IMR-90 (cell line): Measurements from ENCODE around the gene PITX3. TPM values are rescaled to one million over a fixed set of nuclear protein-coding genes. Genes with fewer than 3 reads are reported as not detected.

Experiments used
- ATAC-seq: fragments of 200-7000 bp; cut with Tn5 transposase; 2 replicates; pipeline ENCODE4 v1.9.1; 2020; ENCODE audit warnings: low read depth, mild to moderate bottlenecking, moderate library complexity
- BruUV-seq: library from RNA; stranded (reverse); fragments of 400-500 nt; replicated peaks from 2 replicates; lab custom pipeline; 2021; lab: Mats Ljungman, UMichigan
- CTCF ChIA-PET: fragments of 300-600 bp; formaldehyde crosslinking; extraction: SDS; loops from one replicate; lab custom pipeline; 2021; ENCODE audit warnings: antibody characterized with exemption; lab: Yijun Ruan, JAX
- POLR2A ChIA-PET: fragments of 300-600 bp; sonication (Branson Sonifier 250); formaldehyde crosslinking; loops from one replicate; lab custom pipeline; 2022; ENCODE audit warnings: antibody characterized with exemption; ENCODE audit not compliant: unreplicated experiment; lab: Charles Lee
- DNase-seq: peaks from one replicate; pipeline ENCODE4 v3.0.0; 2013
- H2AFZ ChIP-seq: replicated peaks from 2 replicates; pipeline ENCODE3; 2013; ENCODE audit warnings: low read length, mild to moderate bottlenecking; ENCODE audit not compliant: poor library complexity
- H2AK5ac ChIP-seq: 2 replicates; pipeline ENCODE4 v1.6.1; 2013; ENCODE audit warnings: low read depth, low read length, inconsistent platforms
- H2AK9ac ChIP-seq: replicated peaks from 2 replicates; pipeline ENCODE3; 2013; ENCODE audit warnings: mild to moderate bottlenecking, low read depth, low read length, moderate library complexity; ENCODE audit not compliant: poor library complexity
- H2BK120ac ChIP-seq: 2 replicates; pipeline ENCODE4 v1.6.1; 2013; ENCODE audit warnings: low read depth, low read length, inconsistent platforms
- H2BK15ac ChIP-seq: 3 replicates; pipeline ENCODE4 v1.6.1; 2013; ENCODE audit warnings: low read depth, low read length, inconsistent platforms
- H2BK20ac ChIP-seq: 2 replicates; pipeline ENCODE4 v1.6.1; 2013; ENCODE audit warnings: low read depth, mild to moderate bottlenecking, inconsistent platforms, low read length, moderate library complexity
- H2BK5ac ChIP-seq: 2 replicates; pipeline ENCODE4 v1.6.1; 2013; ENCODE audit warnings: mild to moderate bottlenecking, low read depth, low read length, inconsistent platforms; ENCODE audit not compliant: poor library complexity, severe bottlenecking
- H3K14ac ChIP-seq: replicated peaks from 2 replicates; pipeline ENCODE4 v1.6.1; 2013; ENCODE audit warnings: low read depth, low read length, inconsistent platforms
- H3K18ac ChIP-seq: 2 replicates; pipeline ENCODE4 v1.6.1; 2013; ENCODE audit warnings: low read depth, low read length, control low read depth
- H3K23ac ChIP-seq: 2 replicates; pipeline ENCODE4 v1.6.1; 2013; ENCODE audit warnings: low read depth, low read length, inconsistent platforms
- H3K27ac ChIP-seq: 2 replicates; pipeline ENCODE4 v1.5.1; 2013; ENCODE audit warnings: mild to moderate bottlenecking, control low read depth, low read length; ENCODE audit not compliant: insufficient read depth
- H3K27me3 ChIP-seq: 2 replicates; pipeline ENCODE4 v1.6.1; 2013; ENCODE audit warnings: low read length; ENCODE audit not compliant: control insufficient read depth, insufficient read depth
- H3K36me3 ChIP-seq: 2 replicates; pipeline ENCODE4 v1.6.1; 2013; ENCODE audit warnings: low read length, mixed read lengths; ENCODE audit not compliant: control insufficient read depth, insufficient read depth
- H3K4ac ChIP-seq: 2 replicates; pipeline ENCODE4 v1.6.1; 2013; ENCODE audit warnings: low read depth, low read length, inconsistent platforms
- H3K4me1 ChIP-seq: 2 replicates; pipeline ENCODE4 v1.6.1; 2013; ENCODE audit warnings: low read length, mixed read lengths; ENCODE audit not compliant: control insufficient read depth, insufficient read depth
- H3K4me2 ChIP-seq: 2 replicates; pipeline ENCODE4 v1.6.1; 2013; ENCODE audit warnings: low read depth, mild to moderate bottlenecking, control low read depth, low read length, moderate library complexity
- H3K4me3 ChIP-seq: 2 replicates; pipeline ENCODE4 v1.5.1; 2013; ENCODE audit warnings: low read depth, mild to moderate bottlenecking, control low read depth, low read length, moderate library complexity; ENCODE audit not compliant: insufficient read depth
- H3K56ac ChIP-seq: 2 replicates; pipeline ENCODE4 v1.6.1; 2013; ENCODE audit warnings: low read length, inconsistent platforms; ENCODE audit not compliant: insufficient read depth; ENCODE audit errors: extremely low read depth
- H3K79me1 ChIP-seq, 2 experiments: 2 replicates each; pipeline ENCODE4 v1.6.1; 2013; ENCODE audit warnings: low read length in 2 of 2, inconsistent platforms in 1 of 2, low read depth in 1 of 2
- H3K9ac ChIP-seq: 2 replicates; pipeline ENCODE4 v1.6.1; 2013; ENCODE audit warnings: low read depth, low read length, control low read depth
- H3K9me1 ChIP-seq: 2 replicates; pipeline ENCODE4 v1.6.1; 2013; ENCODE audit warnings: low read length, inconsistent platforms; ENCODE audit not compliant: insufficient read depth
- H3K9me3 ChIP-seq: 2 replicates; pipeline ENCODE4 v1.6.1; 2013; ENCODE audit warnings: low read length; ENCODE audit not compliant: control insufficient read depth, insufficient read depth
- H4K20me1 ChIP-seq: 2 replicates; pipeline ENCODE4 v1.6.1; 2013; ENCODE audit warnings: low read length, inconsistent platforms; ENCODE audit not compliant: insufficient read depth
- H4K5ac ChIP-seq: 2 replicates; pipeline ENCODE4 v1.6.1; 2013; ENCODE audit warnings: mild to moderate bottlenecking, low read depth, low read length, control low read depth
- H4K8ac ChIP-seq, 2 experiments: 2 replicates each; pipeline ENCODE4 v1.6.1; 2013; ENCODE audit warnings: low read depth in 2 of 2, low read length in 2 of 2, control low read depth in 1 of 2, inconsistent platforms in 1 of 2
- H4K91ac ChIP-seq: 2 replicates; pipeline ENCODE4 v1.6.1; 2013; ENCODE audit warnings: low read depth, low read length, inconsistent platforms; ENCODE audit not compliant: insufficient read depth
- BHLHE40 ChIP-seq: fragments of 150-350 bp; IDR thresholded peaks from 2 replicates; pipeline ENCODE4 v1.6.1; 2016; ENCODE audit warnings: mild to moderate bottlenecking, low read depth, low read length
- CHD1 ChIP-seq: IDR thresholded peaks from 2 replicates; pipeline ENCODE4 v1.6.1; 2012; ENCODE audit warnings: low read depth, low read length, improper control_type of control experiment
- MAFK ChIP-seq: IDR thresholded peaks from 2 replicates; pipeline ENCODE4 v1.6.1; 2012; ENCODE audit warnings: low read depth, low read length, improper control_type of control experiment
- MAZ ChIP-seq: IDR thresholded peaks from 2 replicates; pipeline ENCODE4 v1.6.1; 2012; ENCODE audit warnings: low read depth, mild to moderate bottlenecking, low read length, improper control_type of control experiment, moderate library complexity, borderline replicate concordance
- MXI1 ChIP-seq: IDR thresholded peaks from 2 replicates; pipeline ENCODE4 v1.6.1; 2012; ENCODE audit warnings: low read depth, mild to moderate bottlenecking, low read length, moderate library complexity, borderline replicate concordance
- NFE2L2 ChIP-seq: fragments of 150-350 bp; IDR thresholded peaks from 2 replicates; pipeline ENCODE4 v1.6.1; 2016; ENCODE audit warnings: low read depth, mild to moderate bottlenecking, low read length
- POLR2A ChIP-seq: IDR thresholded peaks from 2 replicates; pipeline ENCODE4 v1.6.1; 2012; ENCODE audit warnings: mild to moderate bottlenecking, low read depth, low read length
- RAD21 ChIP-seq: IDR thresholded peaks from 2 replicates; pipeline ENCODE4 v1.6.1; 2012; ENCODE audit warnings: low read length, improper control_type of control experiment
- RFX5 ChIP-seq: IDR thresholded peaks from 2 replicates; pipeline ENCODE4 v1.8.0; 2012; ENCODE audit warnings: low read depth, mild to moderate bottlenecking, low read length, moderate library complexity
- WGBS, 2 experiments: methylation state at CpG; one replicate each; pipeline versions ENCODE4 v1.1.5 to v1.1.7; 2013; ENCODE audit warnings: missing lambda C conversion rate in 2 of 2; ENCODE audit not compliant: insufficient read length in 1 of 2; ENCODE audit errors: extremely low coverage in 2 of 2; 5-methylcytosine and 5-hydroxymethylcytosine counted together
- dilution Hi-C: fragments of 300-500 bp; cut with HindIII; formaldehyde crosslinking; loops from one replicate; pipeline ENCODE4 v1.14.3; 2018; ENCODE audit warnings: low sequenced_read_pairs; ENCODE audit not compliant: unreplicated experiment
- in situ Hi-C: fragments of 300-500 bp; cut with MboI; formaldehyde crosslinking; loops from 3 replicates; pipeline ENCODE4 v1.14.3; 2019; ENCODE audit warnings: low sequenced_read_pairs, inconsistent platforms, mixed read lengths
- intact Hi-C: fragments of 100-400 bp; cut with micrococcal nuclease; formaldehyde crosslinking; loops from 2 replicates; pipeline ENCODE4 v1.10.0; 2022
- polyA plus RNA-seq, 3 experiments: library from polyadenylated mRNA; depleted of rRNA; stranded (reverse); fragments of >200 nt; gene quantifications; 2 replicates each; pipeline ENCODE4 v1.2.3, GENCODE V29; 2012; ENCODE audit warnings: low replicate concordance in 1 of 3
- total RNA-seq: library from RNA; depleted of rRNA; stranded (reverse); fragments of >200 nt; gene quantifications from 2 replicates; pipeline ENCODE4 v1.2.3, GENCODE V29; 2012

The PITX3 gene
- total and polyA plus RNA-seq, 2 of the 4 experiments (the other 2 are of a cell fraction), result not detected

DNA sequence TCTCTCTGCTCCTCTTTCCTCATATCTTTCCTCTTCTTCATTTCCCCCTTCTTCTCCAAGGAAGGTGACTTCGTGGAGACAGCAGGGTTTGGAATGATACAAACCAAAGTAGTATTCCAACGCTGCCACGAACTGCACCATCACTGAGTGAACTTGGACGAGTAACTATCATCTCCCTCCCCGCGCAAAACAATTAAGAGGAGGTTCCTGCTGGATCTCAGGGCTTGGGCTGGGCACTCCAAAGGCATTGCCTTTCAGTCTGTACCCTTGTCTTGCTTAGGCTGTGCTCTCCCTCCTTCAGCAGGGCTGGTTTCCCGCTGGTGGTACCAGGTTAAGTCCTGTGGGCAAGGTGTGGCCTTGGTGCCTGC is 790 bp upstream of the PITX3 start:
- in situ Hi-C loops (no loop called here), dilution Hi-C loops (no loop called here), intact Hi-C loops (no loop called here)
- Histone ChIP-seq H3K4me2 (peak overlapping the region; percentile 84), H3K9ac (peak overlapping the region; percentile 1; the same call in 1 of the 2 replicates), H2BK15ac (peak overlapping the region; percentile 3; the same call in 1 of the 3 replicates), H3K79me1 (peaks cover 0 to 38% of the 10 kb centered on the region in 2 experiments; a peak in 2 of 4 replicates), H2AK9ac (peak overlapping the region; percentile 73), H2BK5ac (no peak overlapping the region), H2AFZ (peak overlapping the region; percentile 92), H3K9me1 (peaks cover 19% of the 10 kb centered on the region), H3K4ac (peak overlapping the region; percentile 50; the same call in 1 of the 2 replicates), H3K56ac (no peak overlapping the region), H3K18ac (no peak overlapping the region), H2AK5ac (peak overlapping the region; percentile 31; the same call in 1 of the 2 replicates), H4K91ac (no peak overlapping the region), H4K8ac (peak overlapping the region in 1 of 2 experiments; percentile 20; a peak in 1 of 4 replicates), H4K20me1 (peaks cover 16% of the 10 kb centered on the region), H2BK120ac (0 out of 2 replicates have a peak overlapping the region, but pooled peaks have one; percentile 1), H3K4me3 (peak overlapping the region; percentile 65), H3K23ac (peak overlapping the region; percentile 48; the same call in 1 of the 2 replicates), H3K36me3 (no peaks in the 10 kb centered on the region), H3K9me3 (no peaks in the 10 kb centered on the region), H3K27ac (no peak overlapping the region), H3K4me1 (peaks cover 12% of the 10 kb centered on the region), H3K14ac (peak overlapping the region; percentile 66; the same call in 1 of the 2 replicates), H2BK20ac (peak overlapping the region; percentile 35; the same call in 1 of the 2 replicates), H4K5ac (no peak overlapping the region), H3K27me3 (peaks cover 26% of the 10 kb centered on the region)
- no TSS peak for BruUV-seq
- 30% methylated on average over 2 of the region's 7 CpGs; no CpG with 5 or more reads in 1 of the 2 experiments for WGBS, 2 experiments
- ChIA-PET CTCF (no interaction called here), POLR2A (no interaction called here)
- no peak for DNase-seq
- TF ChIP-seq RFX5, result no peak
- no peak for TF ChIP-seq MAFK
- no peak for TF ChIP-seq RAD21
- no peak for TF ChIP-seq CHD1
- no peak for TF ChIP-seq BHLHE40
- no peak for TF ChIP-seq MAZ
- no peak for TF ChIP-seq POLR2A
- TF ChIP-seq MXI1, result no peak
- no peak for TF ChIP-seq NFE2L2
- no peak for ATAC-seq
